Brain microvascular endothelial cell (primary cell): ENCODE results near the gene TEX48.

Experiments
- DNase-seq: peaks from one replicate; pipeline ENCODE4 v3.0.0-alpha.2; 2020
- H3K27ac ChIP-seq: fragments of 250-450 bp; sonication (Bioruptor Pico); 2 replicates; pipeline ENCODE4 v1.5.1; 2020; ENCODE audit warnings: mild to moderate bottlenecking, moderate library complexity
- H3K27me3 ChIP-seq: fragments of 250-450 bp; sonication (Bioruptor Pico); replicated peaks from 2 replicates; pipeline ENCODE4 v1.5.1; 2020; ENCODE audit warnings: mild to moderate bottlenecking
- H3K36me3 ChIP-seq: fragments of 250-450 bp; sonication (Bioruptor Pico); replicated peaks from 2 replicates; pipeline ENCODE4 v1.5.1; 2020; ENCODE audit warnings: mild to moderate bottlenecking
- H3K4me3 ChIP-seq: 2 replicates; pipeline ENCODE4 v1.5.1; 2011; ENCODE audit warnings: low read depth, mild to moderate bottlenecking, control low read depth, low read length, moderate library complexity
- in situ Hi-C: cut with HindIII; loops from 2 replicates; pipeline ENCODE4 v1.10.0; 2017; ENCODE audit warnings: low sequenced_read_pairs, low pct_ligation_motif_present
- TF ChIP-seq, protein P1 (sequence below): IDR thresholded peaks from 2 replicates; pipeline ENCODE4 v1.5.1; 2011; ENCODE audit warnings: low read depth, mild to moderate bottlenecking, moderate library complexity, low read length, control low read depth, inconsistent platforms; ENCODE audit errors: missing control alignments

TEX48 gene

DNA sequence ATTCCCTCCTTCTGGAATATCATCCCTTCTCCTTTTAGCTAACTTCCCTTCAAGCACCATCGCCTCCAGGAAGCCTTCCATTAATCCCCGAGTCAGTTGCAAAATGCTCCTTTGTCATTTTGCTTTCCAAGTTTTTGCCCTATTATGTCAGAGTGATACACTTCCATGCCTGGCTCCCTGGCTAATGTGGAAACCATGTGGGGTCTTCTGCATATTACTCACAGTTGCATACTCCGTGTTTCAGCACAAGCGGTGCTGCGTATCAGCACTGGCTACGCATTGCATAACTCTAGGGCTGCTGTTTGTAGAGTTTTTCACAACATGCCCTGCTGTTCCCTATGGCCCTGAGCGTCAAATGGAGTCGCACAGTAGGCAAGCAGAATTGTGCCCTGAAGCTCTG, 26.3 kb downstream of the TEX48 start:
- no peaks in the 10 kb centered on the region for H3K36me3 ChIP-seq
- DNase-seq, result peak; percentile 57
- no peaks in the 10 kb centered on the region for H3K27me3 ChIP-seq
- in situ Hi-C loops, result no loop called here
- no peak overlapping the region for H3K4me3 ChIP-seq
- H3K27ac ChIP-seq, result no peak overlapping the region
- TF ChIP-seq, protein P1, sequence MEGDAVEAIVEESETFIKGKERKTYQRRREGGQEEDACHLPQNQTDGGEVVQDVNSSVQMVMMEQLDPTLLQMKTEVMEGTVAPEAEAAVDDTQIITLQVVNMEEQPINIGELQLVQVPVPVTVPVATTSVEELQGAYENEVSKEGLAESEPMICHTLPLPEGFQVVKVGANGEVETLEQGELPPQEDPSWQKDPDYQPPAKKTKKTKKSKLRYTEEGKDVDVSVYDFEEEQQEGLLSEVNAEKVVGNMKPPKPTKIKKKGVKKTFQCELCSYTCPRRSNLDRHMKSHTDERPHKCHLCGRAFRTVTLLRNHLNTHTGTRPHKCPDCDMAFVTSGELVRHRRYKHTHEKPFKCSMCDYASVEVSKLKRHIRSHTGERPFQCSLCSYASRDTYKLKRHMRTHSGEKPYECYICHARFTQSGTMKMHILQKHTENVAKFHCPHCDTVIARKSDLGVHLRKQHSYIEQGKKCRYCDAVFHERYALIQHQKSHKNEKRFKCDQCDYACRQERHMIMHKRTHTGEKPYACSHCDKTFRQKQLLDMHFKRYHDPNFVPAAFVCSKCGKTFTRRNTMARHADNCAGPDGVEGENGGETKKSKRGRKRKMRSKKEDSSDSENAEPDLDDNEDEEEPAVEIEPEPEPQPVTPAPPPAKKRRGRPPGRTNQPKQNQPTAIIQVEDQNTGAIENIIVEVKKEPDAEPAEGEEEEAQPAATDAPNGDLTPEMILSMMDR, result no peak

DNA sequence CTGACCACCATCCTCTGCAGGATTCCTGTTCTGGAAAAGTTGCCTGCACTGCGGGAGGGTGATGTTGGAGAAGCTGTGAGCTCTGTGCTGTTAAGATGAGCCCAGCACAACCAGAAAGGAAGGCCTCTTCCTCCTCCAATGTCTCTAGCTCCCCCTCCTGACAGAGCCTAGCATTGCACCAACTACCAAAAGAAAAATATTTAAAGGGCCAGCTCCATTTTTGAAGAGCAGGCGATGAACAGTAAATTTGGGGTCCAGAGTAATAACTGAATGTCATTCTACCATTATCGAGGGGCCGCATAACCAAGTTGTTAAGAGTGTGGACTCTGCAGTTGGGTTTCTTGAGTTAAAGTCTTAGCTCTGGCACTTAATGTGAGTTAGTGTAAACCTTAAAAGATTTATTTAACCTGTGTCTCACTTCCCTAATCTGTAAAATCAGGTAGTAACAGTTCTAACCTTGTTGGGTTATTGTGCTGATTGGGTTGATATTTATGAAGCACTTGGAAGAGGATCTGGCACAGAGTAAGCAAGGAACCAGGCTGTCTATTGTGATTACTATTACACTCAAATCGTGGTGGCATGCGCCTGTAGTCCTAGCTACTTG, 28.3 kb downstream of the TEX48 start:
- Histone ChIP-seq H3K27ac (no peak overlapping the region), H3K36me3 (no peaks in the 10 kb centered on the region), H3K4me3 (no peak overlapping the region), H3K27me3 (no peaks in the 10 kb centered on the region)
- in situ Hi-C loops, result no loop called here
- TF ChIP-seq, protein P1, result peak; percentile 96
- peak; percentile 69 for DNase-seq

DNA sequence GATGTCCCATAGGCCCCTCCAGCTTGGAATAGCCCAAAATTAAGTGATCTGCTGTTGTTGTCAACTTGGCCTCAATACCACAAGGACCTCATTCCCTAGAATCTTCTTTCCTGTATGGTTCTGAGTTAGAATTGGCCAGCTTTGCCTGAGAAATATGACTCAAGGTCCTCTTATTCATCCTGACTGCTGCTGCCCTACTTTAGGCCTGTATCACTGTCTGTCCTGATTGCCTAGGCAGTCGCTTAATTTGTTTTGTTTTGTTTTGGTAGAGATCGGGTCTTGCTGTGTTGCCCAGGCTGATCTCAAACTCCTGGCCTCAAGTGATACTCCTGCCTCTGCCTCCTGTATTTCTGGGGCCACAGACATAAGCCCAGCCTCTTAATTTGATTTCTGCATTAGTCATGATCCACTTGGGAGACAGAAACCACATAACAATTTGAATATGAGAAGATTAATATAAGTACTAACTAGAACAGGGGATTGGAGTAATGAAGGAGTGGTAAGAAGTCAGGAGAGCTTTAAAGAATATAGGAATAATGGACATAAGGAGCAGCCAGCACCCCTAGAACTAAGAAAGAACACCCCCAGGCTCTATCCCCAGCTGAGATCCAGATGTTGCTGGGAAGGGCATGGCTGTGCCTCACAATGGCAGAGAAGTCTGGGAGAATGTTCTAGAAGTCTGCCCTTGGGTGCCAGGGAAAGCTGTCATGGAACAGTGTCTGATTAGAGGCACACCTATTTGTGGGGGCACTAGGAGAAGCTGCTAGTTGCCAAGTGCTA, 29.0 kb downstream of the TEX48 start:
- H3K36me3 ChIP-seq, result no peaks in the 10 kb centered on the region
- H3K27me3 ChIP-seq, result no peaks in the 10 kb centered on the region
- no peak overlapping the region for H3K27ac ChIP-seq
- in situ Hi-C loops, result no loop called here
- peak; percentile 22 for DNase-seq
- TF ChIP-seq, protein P1, result no peak
- no peak overlapping the region for H3K4me3 ChIP-seq

DNA sequence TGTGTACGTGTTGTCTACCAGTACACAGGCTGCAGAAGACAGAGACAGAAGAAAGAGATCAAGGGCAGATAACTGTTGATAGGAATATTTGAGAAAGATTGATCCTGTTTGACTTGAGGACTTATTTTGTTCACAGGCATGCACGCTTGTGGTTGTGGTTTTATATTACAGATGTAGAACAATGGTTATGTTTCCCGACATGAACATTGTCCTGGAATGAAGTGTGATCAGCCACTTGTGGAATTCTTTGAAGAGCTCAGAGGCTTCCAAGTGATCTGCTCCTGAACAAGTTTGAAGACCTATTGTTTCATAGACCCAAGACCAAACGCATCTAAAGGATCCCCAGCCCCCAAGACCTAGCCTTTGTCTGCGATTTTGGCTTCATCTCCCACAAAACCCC, 38.1 kb downstream of the TEX48 start:
- TF ChIP-seq, protein P1, result no peak
- in situ Hi-C loops, result no loop called here
- H3K4me3 ChIP-seq, result no peak overlapping the region
- DNase-seq, result no peak
- no peak overlapping the region for H3K27ac ChIP-seq
- no peaks in the 10 kb centered on the region for H3K27me3 ChIP-seq
- no peaks in the 10 kb centered on the region for H3K36me3 ChIP-seq

DNA sequence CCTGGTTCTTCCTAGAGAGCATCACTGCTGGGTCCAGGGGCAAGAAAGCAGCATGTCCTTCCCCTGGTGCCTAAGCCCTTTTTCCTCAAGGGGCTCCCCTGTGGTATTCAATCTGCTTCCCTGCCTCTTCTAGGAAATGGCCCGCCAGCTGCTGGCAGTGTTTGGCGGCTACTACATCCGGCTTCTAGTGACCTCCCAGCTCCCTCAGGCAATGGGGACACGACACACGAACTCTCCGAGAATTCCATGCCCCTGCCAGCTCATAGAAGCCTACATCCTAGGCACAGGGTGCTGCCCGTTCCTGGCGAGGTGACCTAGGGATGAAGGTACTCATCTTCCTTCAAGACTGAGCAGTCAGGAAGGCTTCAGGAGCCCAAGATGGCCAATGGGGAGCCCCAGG, 39.0 kb downstream of the TEX48 start:
- Histone ChIP-seq H3K4me3 (no peak overlapping the region), H3K36me3 (no peaks in the 10 kb centered on the region), H3K27me3 (no peaks in the 10 kb centered on the region), H3K27ac (no peak overlapping the region)
- DNase-seq, result no peak
- TF ChIP-seq, protein P1, result no peak
- in situ Hi-C loops, result no loop called here
